ENCODE data around the gene WBP4. TPM values are rescaled to one million over a fixed set of nuclear protein-coding genes. Genes with fewer than 3 reads are reported as not detected.

The WBP4 gene
- total and polyA plus RNA-seq, 2 of the 13 experiments (the other 11 are each of a cell fraction or from before 2014, with no cell fraction given): 6.7 to 11.7 TPM

DNA sequence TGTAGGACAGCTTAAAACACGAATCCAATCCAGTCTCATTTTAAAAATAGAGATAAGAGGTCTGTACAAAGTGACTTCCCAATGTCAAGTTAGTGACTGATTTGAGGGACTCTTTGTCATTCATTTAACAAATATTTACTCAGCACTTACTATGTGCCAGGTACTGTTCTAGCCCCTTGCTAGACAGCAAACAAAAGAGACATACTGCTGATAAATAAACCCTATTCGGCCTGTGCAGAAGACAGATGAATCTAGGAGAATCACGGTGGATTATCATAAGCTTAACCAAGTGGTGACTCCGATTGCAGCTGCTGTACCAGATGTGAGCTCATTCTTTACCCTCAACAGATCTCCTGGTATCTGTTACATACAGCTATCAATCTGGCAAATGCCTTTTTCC lies 35.8 kb upstream of the WBP4 start (continued):
- TF ChIP-seq ZNF782 (CRISPR knock-in tag; IDR thresholded peaks at IDR 0.05; ENCODE audit: borderline replicate concordance) (no peak), BCLAF1 (IDR thresholded peaks at IDR 0.05) (no peak), ZMYM4 (CRISPR knock-in tag; IDR thresholded peaks at IDR 0.05) (peak; percentile 26; the same call in 1 of the 2 replicates), SMYD3 (CRISPR knock-in tag; IDR thresholded peaks at IDR 0.05) (no peak), LBX2 (CRISPR knock-in tag; IDR thresholded peaks at IDR 0.05; ENCODE audit: borderline replicate concordance) (no peak), ZSCAN29 (CRISPR knock-in tag; conservative IDR thresholded peaks at IDR 0.05) (0 out of 2 replicates have a peak, but pooled peaks have one; percentile 39), THAP11 (CRISPR knock-in tag; IDR thresholded peaks at IDR 0.05) (peak; percentile 35; the same call in 1 of the 2 replicates), TRIM22 (IDR thresholded peaks at IDR 0.05) (no peak), ARID5B (CRISPR knock-in tag; IDR thresholded peaks at IDR 0.05) (peak; percentile 73), GABPB1 (CRISPR knock-in tag; IDR thresholded peaks at IDR 0.05) (no peak), CREM (IDR thresholded peaks at IDR 0.05) (peak; percentile 47; the same call in 1 of the 2 replicates), CREM (CRISPR knock-in tag; IDR thresholded peaks at IDR 0.05) (no peak), NCOA1 (CRISPR knock-in tag; IDR thresholded peaks at IDR 0.05) (no peak), ZMYM3 (CRISPR knock-in tag; IDR thresholded peaks at IDR 0.05) (peak; percentile 31; the same call in 1 of the 2 replicates), ISL2 (CRISPR knock-in tag; IDR thresholded peaks at IDR 0.05) (peak; percentile 62; the same call in 1 of the 2 replicates), TEF (CRISPR knock-in tag; IDR thresholded peaks at IDR 0.05) (no peak), HNRNPK (IDR thresholded peaks at IDR 0.05; ENCODE audit: low read depth, low read length, poor library complexity, severe bottlenecking) (no peak)
- TF ChIP-seq, protein P1, sequence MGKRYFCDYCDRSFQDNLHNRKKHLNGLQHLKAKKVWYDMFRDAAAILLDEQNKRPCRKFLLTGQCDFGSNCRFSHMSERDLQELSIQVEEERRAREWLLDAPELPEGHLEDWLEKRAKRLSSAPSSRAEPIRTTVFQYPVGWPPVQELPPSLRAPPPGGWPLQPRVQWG (CRISPR knock-in tag; IDR thresholded peaks at IDR 0.05; ENCODE audit: borderline replicate concordance, low read depth): no peak

Measured in HepG2 (cell line).